ENCODE measurements around the gene EMB.
"Not testable (repeated sequence)": the region's sequence is repeated elsewhere in the genome, so short reads cannot be mapped to it uniquely, and the experiment has no call there.

EMB gene

DNA sequence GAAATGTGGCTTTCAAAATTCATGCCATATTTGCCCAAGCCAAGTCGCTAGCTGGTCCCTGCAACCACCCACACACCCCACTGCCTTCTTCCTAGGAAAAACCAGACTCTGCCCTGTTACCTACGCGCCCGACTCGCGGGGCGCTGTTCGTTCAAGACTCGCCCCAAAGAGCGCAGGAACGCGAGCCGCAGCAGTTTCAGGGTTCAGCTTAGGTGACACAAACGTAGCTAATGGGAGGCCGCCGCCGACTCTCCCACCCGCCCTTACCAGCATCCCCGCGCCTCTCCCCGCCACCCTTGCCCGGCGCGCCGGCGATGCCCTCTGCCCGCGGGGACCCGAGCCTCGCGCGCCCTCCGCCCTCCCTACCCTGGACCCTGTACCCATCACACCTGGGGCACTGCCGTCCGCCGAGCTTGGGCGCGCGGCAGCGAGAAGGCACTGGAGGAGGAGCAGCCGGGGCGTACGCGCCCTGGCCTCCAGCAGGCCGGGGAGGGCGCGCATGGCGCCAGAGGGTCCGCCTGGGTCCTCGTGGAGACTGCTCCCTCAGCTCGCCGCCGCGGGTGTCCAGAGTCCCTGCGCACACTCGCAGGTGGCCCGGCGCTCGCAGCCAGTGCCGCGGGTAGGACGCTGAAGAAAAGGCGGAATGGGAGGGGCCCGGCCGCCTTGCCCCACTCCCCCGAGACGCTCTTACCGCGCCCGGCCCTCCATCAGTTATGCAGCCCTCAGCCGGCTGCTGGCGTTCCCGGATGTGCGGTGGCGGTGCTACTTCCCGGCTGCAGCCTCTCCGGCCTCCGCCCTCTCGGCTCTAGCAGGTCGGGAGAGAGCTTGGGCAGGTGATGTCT is at the start of gene EMB:
Gene EMB (minus strand): TSS at position 638 of the 842 bp plus-strand sequence. CDS start 137 bp downstream, at position 501.
- peak; percentile 79 for DNase-seq

DNA sequence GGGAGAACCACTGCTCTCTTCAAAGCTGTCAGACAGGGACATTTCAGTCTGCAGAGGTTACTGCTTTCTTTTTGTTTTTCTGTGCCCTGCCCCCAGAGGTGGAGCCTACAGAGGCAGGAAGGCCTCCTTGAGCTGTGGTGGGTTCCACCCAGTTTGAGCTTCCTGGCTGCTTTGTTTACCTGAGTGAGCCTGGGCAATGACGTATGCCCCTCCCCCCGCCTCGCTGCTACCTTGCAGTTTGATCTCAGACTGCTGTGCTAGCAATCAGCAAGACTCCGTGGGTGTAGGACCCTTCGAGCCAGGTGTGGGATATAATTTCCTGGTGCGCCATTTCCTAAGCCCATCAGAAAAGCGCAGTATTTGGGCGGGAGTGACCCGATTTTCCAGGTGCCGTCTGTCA is 48.4 kb upstream of the EMB start:
- peak in 1 of 2 donors; percentile 10 for DNase-seq

GRCh38 chr5:50478790-50479189 is 37.7 kb upstream of the EMB start:
- not testable (repeated sequence) for DNase-seq

- no peak for DNase-seq
Observed at GRCh38 chr5:50476549-50476948, 35.5 kb upstream of the EMB start.

GRCh38 chr5:50465015-50465414 is 23.9 kb upstream of the EMB start:
- not testable (repeated sequence) for DNase-seq

DNA sequence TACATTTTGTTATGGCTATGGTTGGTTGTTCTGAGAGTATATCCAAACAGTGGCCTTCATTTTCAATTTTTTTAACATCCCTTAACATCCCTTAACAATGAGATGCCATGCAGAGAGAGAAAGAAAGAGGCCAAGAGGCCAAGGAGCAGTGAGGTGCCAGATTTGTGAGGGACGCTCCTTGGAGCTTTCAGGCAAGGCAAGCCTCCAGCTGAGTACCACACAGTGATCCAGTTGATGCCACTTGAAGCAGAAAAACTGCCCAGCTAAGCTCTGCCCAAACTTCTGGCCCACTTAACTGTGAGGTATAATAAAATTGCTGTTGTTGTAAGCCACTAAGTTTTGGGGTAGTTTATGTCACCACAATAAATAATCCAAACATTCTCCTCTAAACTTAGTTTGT is 22.6 kb upstream of the EMB start:
- no peak for DNase-seq

- DNase-seq = no peak
Observed at GRCh38 chr5:50463047-50463446, 22.0 kb upstream of the EMB start.

DNA sequence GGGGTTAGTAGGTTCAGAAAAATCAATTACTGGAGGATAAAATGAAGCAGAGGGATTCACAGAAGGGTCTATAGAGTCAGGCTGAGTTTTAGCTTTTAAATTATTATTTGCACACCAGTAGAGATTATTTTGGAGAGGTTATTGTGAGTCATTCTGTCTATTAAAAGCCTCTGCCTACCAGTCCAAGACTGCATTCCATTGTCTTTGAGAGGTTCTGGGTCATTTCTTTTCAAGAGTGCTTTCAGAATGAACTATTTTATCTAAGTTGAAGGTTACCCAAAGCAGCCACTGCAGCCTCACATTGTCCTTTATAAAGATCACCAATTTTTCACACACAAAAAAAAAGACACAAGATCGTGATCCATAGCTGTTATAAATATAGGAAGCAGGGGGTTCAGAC is 21.5 kb upstream of the EMB start:
- DNase-seq = not testable (repeated sequence)

- DNase-seq = not testable (repeated sequence)
Observed at GRCh38 chr5:50458372-50458771, 17.3 kb upstream of the EMB start.

DNA sequence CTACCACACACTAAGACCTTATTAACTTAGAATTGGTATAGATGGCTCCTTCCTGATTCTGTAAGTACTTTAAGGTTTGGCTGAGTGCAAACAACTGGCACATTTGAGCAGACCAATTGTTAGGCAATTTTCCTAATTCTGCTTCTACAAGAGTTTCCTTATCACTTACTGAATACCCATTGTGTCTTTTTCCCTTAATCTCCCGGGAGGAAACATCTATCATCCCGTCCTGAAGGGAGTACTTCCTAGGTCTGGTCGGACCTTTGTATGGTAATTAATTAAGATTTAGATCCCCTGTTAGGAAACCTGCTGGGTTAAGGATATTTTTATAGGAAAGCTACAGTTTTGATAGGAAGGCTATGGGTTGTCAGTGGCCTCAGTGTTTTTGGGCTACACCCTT is 8.2 kb upstream of the EMB start:
- not testable (repeated sequence) for DNase-seq

DNA sequence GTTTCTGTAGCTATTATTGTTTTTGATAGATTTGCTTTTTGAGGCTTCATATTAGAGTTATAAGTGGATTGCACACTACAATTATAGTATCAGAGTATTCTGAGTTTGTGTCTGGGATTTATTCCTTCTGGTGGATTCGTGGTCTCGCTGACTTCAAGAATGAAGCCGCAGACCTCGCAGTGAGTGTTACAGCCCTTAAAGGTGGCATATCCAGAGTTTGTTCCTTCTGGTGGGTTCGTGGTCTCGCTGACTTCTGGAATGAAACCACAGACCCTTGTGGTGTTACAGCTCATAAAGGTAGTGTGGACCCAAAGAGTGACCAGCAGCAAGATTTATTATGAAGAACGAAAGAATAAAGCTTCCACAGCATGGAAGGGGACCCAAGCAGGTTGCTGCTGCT is 6.9 kb upstream of the EMB start:
- DNase-seq = no peak

GRCh38 chr5:50447228-50447627 is 6.1 kb upstream of the EMB start:
- DNase-seq = no peak

GRCh38 chr5:50445296-50445949 is 4.3 kb upstream of the EMB start:
- DNase-seq = no peak

- not testable (repeated sequence) for DNase-seq
Observed at GRCh38 chr5:50442559-50443539, 1.8 kb upstream of the EMB start.

DNA sequence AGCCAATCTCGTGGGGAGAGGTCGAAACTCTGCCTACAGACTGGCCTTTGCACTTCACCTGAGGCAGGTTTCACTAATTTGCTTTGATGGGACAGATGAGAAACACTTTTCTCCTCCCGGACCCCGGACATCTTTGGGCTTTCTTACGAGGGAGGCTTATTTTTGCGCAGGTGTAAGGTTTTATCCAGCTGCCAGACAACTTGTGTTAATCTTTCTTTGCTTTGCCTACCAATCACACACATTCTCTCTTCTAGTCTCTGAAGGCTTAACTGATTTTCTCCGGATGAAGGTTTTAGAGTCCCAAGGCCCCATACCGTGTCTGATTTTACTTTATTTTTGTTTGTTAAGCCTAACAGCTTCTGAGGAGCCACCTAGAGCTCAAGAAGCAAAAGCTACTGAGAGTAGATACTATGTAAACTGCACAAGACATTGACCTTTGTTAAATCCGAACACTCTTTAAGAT is 436 bp upstream of the EMB start:
- DNase-seq = no peak

DNA sequence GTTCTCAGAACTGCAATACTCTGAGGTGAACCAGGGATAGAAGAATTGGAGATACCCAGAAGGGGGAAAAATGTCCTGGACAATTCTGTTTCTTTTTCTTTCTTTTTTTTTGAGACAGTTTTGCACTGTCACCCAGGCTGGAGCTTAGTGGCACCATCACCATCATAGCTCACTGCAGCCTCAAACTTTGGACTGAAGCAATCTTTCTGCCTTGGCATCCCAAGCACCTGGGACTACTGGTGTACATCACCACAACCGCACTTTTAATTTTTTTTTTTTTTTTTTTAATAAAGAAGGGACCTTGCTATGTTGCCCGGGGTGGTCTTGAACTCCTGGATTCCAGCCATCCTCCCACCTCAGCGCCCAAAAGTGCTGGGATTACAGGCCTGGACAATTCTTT is 1.9 kb downstream of the EMB start:
- DNase-seq = no peak

- not testable (repeated sequence) for DNase-seq
Observed at GRCh38 chr5:50438060-50438459, 3.0 kb downstream of the EMB start.

- DNase-seq = no peak
Observed at GRCh38 chr5:50435168-50435567, 5.9 kb downstream of the EMB start.

DNA sequence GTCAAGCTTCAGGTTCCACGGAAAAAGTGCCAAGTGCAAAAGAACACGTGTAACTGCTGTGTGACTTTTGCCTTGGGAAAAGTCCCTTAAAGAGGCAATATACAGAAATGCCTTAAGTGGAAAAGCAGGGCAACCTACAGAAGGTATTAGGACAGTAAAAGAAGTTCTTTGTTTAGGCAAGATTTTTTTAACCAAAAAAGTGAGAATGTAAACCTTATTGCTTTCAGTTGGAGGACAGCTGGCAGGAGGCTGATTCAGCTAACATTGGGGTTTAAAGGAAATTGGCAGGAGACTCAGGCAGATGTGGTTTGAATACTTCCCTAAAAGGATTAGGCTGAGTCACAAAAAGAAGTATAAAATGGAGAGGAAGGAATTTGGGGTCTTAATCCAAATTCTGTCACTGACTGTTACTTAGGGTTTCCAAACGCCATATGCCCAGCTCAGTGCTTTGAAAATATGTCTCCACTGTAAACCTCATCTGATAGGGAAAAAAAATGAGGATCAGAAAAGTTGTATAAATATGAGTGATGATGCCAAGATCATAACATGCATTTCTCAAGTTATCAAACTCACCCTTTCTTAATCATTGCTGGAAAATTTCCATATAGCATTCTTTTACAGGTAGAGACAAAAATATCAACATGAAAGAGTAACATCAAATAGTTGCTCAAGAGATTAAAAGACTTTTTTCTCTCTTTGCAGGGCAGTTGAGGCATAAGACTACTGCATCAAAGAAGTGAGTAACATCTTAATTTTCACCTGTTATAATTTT is 9.8 kb downstream of the EMB start:
- DNase-seq = not testable (repeated sequence)

- DNase-seq = not testable (repeated sequence)
Observed at GRCh38 chr5:50423100-50423799, 17.8 kb downstream of the EMB start.

- DNase-seq = not testable (repeated sequence)
Observed at GRCh38 chr5:50421184-50421950, 19.7 kb downstream of the EMB start.
